Pancreas (tissue), 10 donors: ENCODE measurements around the gene ACKR2. TPM values are rescaled to one million over a fixed set of nuclear protein-coding genes. Genes with fewer than 3 reads are reported as not detected.

Source experiments
- ATAC-seq, 4 donors: fragments of 200-7000 bp; cut with Tn5 transposase; one replicate each; pipeline versions ENCODE4 v1.8.0 to v1.9.1; 2020; ENCODE audit warnings: mild to moderate bottlenecking in 4 of 4, moderate library complexity in 4 of 4
- DNase-seq, 6 donors: peaks; one replicate each; pipeline ENCODE4 v3.0.0-alpha.2; 2020
- FAIRE-seq: peaks from 2 replicates; lab custom pipeline; 2012; peaks lifted over from hg19 to GRCh38; lab: Jason Lieb, UNC
- H3K27ac ChIP-seq, 4 donors: fragments of 200-600 bp; sonication (generic); 1 replicate in 3 of 4; 2 replicates in 1 of 4; pipeline versions ENCODE4 v1.5.0 to v1.8.0; 2020
- H3K27me3 ChIP-seq, 4 donors: fragments of 200-600 bp; one replicate each; pipeline ENCODE4 v1.8.0; 2021
- H3K36me3 ChIP-seq, 3 donors: fragments of 200-600 bp; sonication (generic) in 1 of 3; one replicate each; pipeline versions ENCODE4 v1.5.0 to v1.8.0; 2020 to 2021
- H3K4me1 ChIP-seq, 3 donors: fragments of 200-600 bp; one replicate each; pipeline ENCODE4 v1.8.0; 2021
- H3K4me3 ChIP-seq, 4 donors: fragments of 200-600 bp; sonication (generic) in 2 of 4; one replicate each; pipeline versions ENCODE4 v1.5.0 to v1.8.0; 2020 to 2021
- H3K9me3 ChIP-seq, 4 donors: fragments of 200-600 bp; one replicate each; pipeline ENCODE4 v1.8.0; 2021
- CTCF ChIP-seq, 4 donors: fragments of 200-600 bp; sonication (generic) in 3 of 4; IDR thresholded peaks; one replicate each; pipeline versions ENCODE4 v1.5.0 to v1.8.0; 2021; ENCODE audit warnings: antibody characterized with exemption in 4 of 4
- WGBS, 2 donors: extraction: QIAGEN DNeasy Blood & Tissue Kit; methylation state at CpG; one replicate each; pipeline ENCODE4 v1.1.7; 2013; 5-methylcytosine and 5-hydroxymethylcytosine counted together
- intact Hi-C, 3 donors: fragments of 100-400 bp; cut with DNase I; formaldehyde crosslinking; loops; one replicate each; pipeline versions ENCODE4 v1.11.1 to v1.14.2; 2022
- polyA plus RNA-seq, 2 donors: library from polyadenylated mRNA; stranded (reverse); fragments of 200-250 nt; gene quantifications; one replicate each; pipeline ENCODE4 v1.2.3, GENCODE V29; 2013
- total RNA-seq, 6 donors: library from RNA; stranded (reverse); fragmentation: NEBNext Ultra II Directional in 4 of 6; extraction: Animal tissue kit (Norgen Biotek cat#: 25700) in 4 of 6; gene quantifications; one replicate each; pipeline versions ENCODE4 v1.2.1 to v1.2.4, GENCODE V29; 2021 to 2023
- donor health status: healthy with polysubstance abuse.
- donor health status: DM: no; HTN: no; CAD: no; lungs with moderate emphysema.
- donor health status: DM: no; HTN: no; CAD: no.
- donor health status: control.
- donor health status: control.
- donor health status: Bipolar disorder and iron deficiency.
- donor health status: DM: yes; HTN: yes; CAD: no.
- donor health status: DM: no; HTN: no; CAD: no.
- donor health status: DM: no; HTN: no; CAD: no.
- donor health status: DM: yes; HTN: yes; CAD: no.

Gene ACKR2
- total and polyA plus RNA-seq, 8 donors, result 0.09 to 1.7 (median 0.84) TPM

GRCh38 chr3:42786212-42786611, 23.0 kb upstream of the ACKR2 start:
- no peak for FAIRE-seq
- intact Hi-C loops, result no loop called here
- no peak for ATAC-seq
- no peaks in the 10 kb centered on the region for H3K27me3 ChIP-seq
- no peak for TF ChIP-seq CTCF (IDR thresholded peaks at IDR 0.05)
- H3K4me1 ChIP-seq, result no peaks in the 10 kb centered on the region
- 20 to 24% methylated on average over 1 of the region's 1 CpG for WGBS, 2 donors
- no peak for DNase-seq
- no peak overlapping the region for H3K27ac ChIP-seq
- H3K9me3 ChIP-seq, result no peaks in the 10 kb centered on the region
- H3K36me3 ChIP-seq, result peaks cover 0 to 6% (median 0%) of the 10 kb centered on the region in 3 donors
- H3K4me3 ChIP-seq, result no peak overlapping the region

DNA sequence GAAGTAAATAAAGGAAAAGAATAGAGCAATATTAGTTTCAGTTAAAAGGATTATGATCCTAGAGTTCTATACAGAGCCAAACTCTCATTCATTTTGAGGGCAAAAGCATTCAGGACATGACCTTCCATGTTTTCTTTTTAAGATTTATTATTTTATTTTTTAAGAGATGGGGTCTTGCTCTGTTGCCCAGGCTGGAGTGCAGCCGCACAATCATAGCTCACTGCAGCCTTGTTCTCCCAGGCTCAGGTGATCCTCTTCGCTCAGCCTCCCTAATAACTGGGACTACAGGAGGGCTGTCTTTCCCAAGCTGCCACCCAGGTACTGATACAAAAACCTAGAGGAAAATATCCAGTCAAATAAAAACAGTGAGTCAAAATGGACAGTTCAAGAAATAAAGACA, 22.6 kb upstream of the ACKR2 start:
- H3K4me3 ChIP-seq, result no peak overlapping the region
- no peaks in the 10 kb centered on the region for H3K27me3 ChIP-seq
- DNase-seq, result no peak
- H3K4me1 ChIP-seq, result no peaks in the 10 kb centered on the region
- no peak for FAIRE-seq
- intact Hi-C loops, result no loop called here
- H3K27ac ChIP-seq, result no peak overlapping the region
- no peak for TF ChIP-seq CTCF (IDR thresholded peaks at IDR 0.05)
- H3K9me3 ChIP-seq, result no peaks in the 10 kb centered on the region
- WGBS, 2 donors, result 98 to 100% methylated on average over 2 of the region's 2 CpGs
- H3K36me3 ChIP-seq, result peaks cover 0 to 7% (median 0%) of the 10 kb centered on the region in 3 donors
- ATAC-seq, result no peak

DNA sequence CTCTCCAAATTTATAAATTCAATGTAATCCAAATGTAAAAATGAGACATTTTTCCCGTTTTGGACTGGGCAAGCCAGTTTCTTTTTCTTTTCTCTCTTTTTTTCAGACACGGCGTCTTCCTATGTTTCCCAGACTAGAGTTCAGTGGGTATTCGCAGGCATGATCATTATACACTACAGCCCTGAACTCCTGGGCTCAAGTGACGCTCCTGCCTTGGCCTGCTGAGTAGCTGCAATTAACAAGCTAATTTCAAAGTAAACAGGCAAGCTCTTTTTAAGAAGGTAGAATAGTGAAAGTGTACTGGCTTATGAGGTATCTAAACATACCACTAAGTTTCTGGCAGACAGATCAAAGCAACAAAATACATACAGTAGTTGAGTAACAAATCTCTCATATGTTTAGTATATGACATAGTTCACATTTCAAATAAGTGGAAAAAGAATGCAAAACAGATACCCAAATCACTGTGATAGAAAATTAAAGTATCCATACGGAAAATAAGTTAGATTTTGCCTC, 18.5 kb upstream of the ACKR2 start:
- intact Hi-C loops, result no loop called here
- FAIRE-seq (no peak), ATAC-seq (no peak), DNase-seq (no peak)
- WGBS, 2 donors, result 65 to 66% methylated on average over 6 of the region's 6 CpGs
- H3K4me3 ChIP-seq, result no peak overlapping the region
- H3K27ac ChIP-seq, result no peak overlapping the region
- H3K36me3 ChIP-seq, result peaks cover 0 to 7% (median 0%) of the 10 kb centered on the region in 3 donors
- H3K27me3 ChIP-seq, result no peaks in the 10 kb centered on the region
- H3K9me3 ChIP-seq, result no peaks in the 10 kb centered on the region
- no peaks in the 10 kb centered on the region for H3K4me1 ChIP-seq
- TF ChIP-seq CTCF (IDR thresholded peaks at IDR 0.05), result no peak

DNA sequence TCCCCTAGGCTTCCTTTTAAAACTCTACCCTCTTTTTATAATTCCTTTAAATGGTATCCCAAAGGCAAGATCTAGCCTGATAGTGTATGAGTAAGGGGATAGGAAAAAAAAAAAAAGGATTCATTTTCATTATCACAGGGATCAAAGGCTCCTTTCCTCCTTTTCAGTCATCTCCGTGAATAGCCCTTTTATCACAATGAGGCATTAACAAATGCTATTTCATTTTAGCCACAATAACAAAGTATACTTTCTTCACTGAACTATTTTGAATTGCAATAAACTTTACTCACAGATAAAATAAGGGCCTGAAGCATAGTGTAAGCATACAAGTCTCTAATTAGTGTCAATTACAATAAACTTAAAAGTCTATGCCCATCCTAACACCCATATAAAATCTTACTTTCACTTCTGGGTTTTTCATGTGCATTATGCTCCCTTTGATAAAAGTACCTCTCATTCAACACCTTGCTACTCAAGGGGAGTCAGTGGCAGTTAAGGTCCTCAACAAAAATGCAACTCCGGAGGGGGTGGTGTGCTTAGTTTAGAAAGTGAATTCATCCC, 13.5 kb upstream of the ACKR2 start:
- Histone ChIP-seq H3K36me3 (peaks cover 0 to 7% (median 0%) of the 10 kb centered on the region in 3 donors), H3K27ac (no peak overlapping the region), H3K27me3 (no peaks in the 10 kb centered on the region), H3K4me1 (peaks cover 0 to 10% (median 10%) of the 10 kb centered on the region in 3 donors), H3K9me3 (no peaks in the 10 kb centered on the region), H3K4me3 (no peak overlapping the region)
- intact Hi-C loops, result no loop called here
- FAIRE-seq (no peak), DNase-seq (no peak), ATAC-seq (no peak)
- 93 to 98% methylated on average over 2 of the region's 2 CpGs for WGBS, 2 donors
- no peak for TF ChIP-seq CTCF (IDR thresholded peaks at IDR 0.05)

GRCh38 chr3:42796332-42796885, 12.8 kb upstream of the ACKR2 start:
- peak; percentile 49 for FAIRE-seq
- Histone ChIP-seq H3K4me3 (no peak overlapping the region), H3K4me1 (peaks cover 0 to 17% (median 17%) of the 10 kb centered on the region in 3 donors), H3K27ac (no peak overlapping the region), H3K9me3 (no peaks in the 10 kb centered on the region), H3K36me3 (no peaks in the 10 kb centered on the region), H3K27me3 (no peaks in the 10 kb centered on the region)
- 84 to 85% methylated on average over 4 of the region's 5 CpGs for WGBS, 2 donors
- intact Hi-C loops, result no loop called here
- DNase-seq, result no peak
- TF ChIP-seq CTCF (IDR thresholded peaks at IDR 0.05), result no peak
- ATAC-seq, result no peak
